Measurements from ENCODE around the gene SERPINE3. TPM values are rescaled to one million over a fixed set of nuclear protein-coding genes. Genes with fewer than 3 reads are reported as not detected.

SERPINE3 gene
- total and polyA plus RNA-seq, 2 of the 4 experiments (the other 2 are of a cell fraction) = not detected

GRCh38 chr13:51326777-51327176 is 12.7 kb upstream of the SERPINE3 start:
- H2AK9ac ChIP-seq (replicated peaks; ENCODE audit: low read depth, low read length, poor library complexity) = no peak overlapping the region
- H2AK5ac ChIP-seq (ENCODE audit: low read depth, low read length) = no peak overlapping the region
- no peaks in the 10 kb centered on the region for H3K4me1 ChIP-seq (ENCODE audit: control insufficient read depth, insufficient read depth, low read length)
- no CpG with 5 or more reads among the region's 2 CpGs for WGBS, 2 experiments (ENCODE audit: extremely low coverage in 2 of 2, insufficient read length in 1 of 2)
- TF ChIP-seq RAD21 (IDR thresholded peaks at IDR 0.05; ENCODE audit: low read length) (no peak), ELK1 (IDR thresholded peaks at IDR 0.05; ENCODE audit: borderline replicate concordance, low read depth, low read length) (no peak), MAZ (IDR thresholded peaks at IDR 0.05; ENCODE audit: borderline replicate concordance, low read depth, low read length) (no peak), CHD1 (IDR thresholded peaks at IDR 0.05; ENCODE audit: low read depth, low read length) (no peak), FOS (IDR thresholded peaks at IDR 0.05; ENCODE audit: low read depth, low read length) (no peak), USF2 (IDR thresholded peaks at IDR 0.05; ENCODE audit: low read depth, low read length) (no peak), CEBPB (IDR thresholded peaks at IDR 0.05; ENCODE audit: low read depth, low read length) (no peak), NFE2L2 (IDR thresholded peaks at IDR 0.05; ENCODE audit: low read depth, low read length) (no peak), MAFK (IDR thresholded peaks at IDR 0.05; ENCODE audit: low read depth, low read length) (no peak), RCOR1 (IDR thresholded peaks at IDR 0.05; ENCODE audit: insufficient replicate concordance, low read length) (no peak), MXI1 (IDR thresholded peaks at IDR 0.05; ENCODE audit: borderline replicate concordance, low read depth, low read length) (no peak), BHLHE40 (IDR thresholded peaks at IDR 0.05; ENCODE audit: low read depth, low read length) (no peak), SMC3 (IDR thresholded peaks at IDR 0.05; ENCODE audit: low read depth, low read length) (no peak), RFX5 (IDR thresholded peaks at IDR 0.05; ENCODE audit: low read depth, low read length) (no peak)
- TF ChIP-seq, protein P1, sequence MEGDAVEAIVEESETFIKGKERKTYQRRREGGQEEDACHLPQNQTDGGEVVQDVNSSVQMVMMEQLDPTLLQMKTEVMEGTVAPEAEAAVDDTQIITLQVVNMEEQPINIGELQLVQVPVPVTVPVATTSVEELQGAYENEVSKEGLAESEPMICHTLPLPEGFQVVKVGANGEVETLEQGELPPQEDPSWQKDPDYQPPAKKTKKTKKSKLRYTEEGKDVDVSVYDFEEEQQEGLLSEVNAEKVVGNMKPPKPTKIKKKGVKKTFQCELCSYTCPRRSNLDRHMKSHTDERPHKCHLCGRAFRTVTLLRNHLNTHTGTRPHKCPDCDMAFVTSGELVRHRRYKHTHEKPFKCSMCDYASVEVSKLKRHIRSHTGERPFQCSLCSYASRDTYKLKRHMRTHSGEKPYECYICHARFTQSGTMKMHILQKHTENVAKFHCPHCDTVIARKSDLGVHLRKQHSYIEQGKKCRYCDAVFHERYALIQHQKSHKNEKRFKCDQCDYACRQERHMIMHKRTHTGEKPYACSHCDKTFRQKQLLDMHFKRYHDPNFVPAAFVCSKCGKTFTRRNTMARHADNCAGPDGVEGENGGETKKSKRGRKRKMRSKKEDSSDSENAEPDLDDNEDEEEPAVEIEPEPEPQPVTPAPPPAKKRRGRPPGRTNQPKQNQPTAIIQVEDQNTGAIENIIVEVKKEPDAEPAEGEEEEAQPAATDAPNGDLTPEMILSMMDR (conservative IDR thresholded peaks at IDR 0.05; ENCODE audit: low read depth, low read length) = no peak
- H3K27ac ChIP-seq (ENCODE audit: insufficient read depth, low read length) = no peak overlapping the region
- DNase-seq (no peak), ATAC-seq (ENCODE audit: low read depth) (no peak)
- H2BK20ac ChIP-seq (ENCODE audit: low read depth, low read length) = no peak overlapping the region
- H3K14ac ChIP-seq (replicated peaks; ENCODE audit: low read depth, low read length) = no peak overlapping the region
- H2BK120ac ChIP-seq (ENCODE audit: low read depth, low read length) = no peak overlapping the region
- in situ Hi-C loops (cut with MboI; ENCODE audit: low sequenced_read_pairs) (no loop called here), intact Hi-C loops (cut with micrococcal nuclease) (no loop called here), dilution Hi-C loops (cut with HindIII; ENCODE audit: low sequenced_read_pairs, unreplicated experiment) (no loop called here)
- no peak overlapping the region for H4K5ac ChIP-seq (ENCODE audit: low read depth, low read length)
- POLR2A ChIA-PET (ENCODE audit: unreplicated experiment) = no interaction called here
- H3K9ac ChIP-seq (ENCODE audit: low read depth, low read length) = no peak overlapping the region
- no peak overlapping the region for H2AFZ ChIP-seq (replicated peaks; ENCODE audit: low read length, poor library complexity)
- no peaks in the 10 kb centered on the region for H3K9me1 ChIP-seq (ENCODE audit: insufficient read depth, low read length)
- no peak overlapping the region for H3K4me3 ChIP-seq (ENCODE audit: insufficient read depth, low read depth, low read length)
- no peak overlapping the region for H3K56ac ChIP-seq (ENCODE audit: extremely low read depth, insufficient read depth, low read length)
- CTCF ChIA-PET = no interaction called here
- H3K23ac ChIP-seq (ENCODE audit: low read depth, low read length) = no peak overlapping the region
- no peaks in the 10 kb centered on the region for H3K9me3 ChIP-seq (ENCODE audit: control insufficient read depth, insufficient read depth, low read length)
- H4K91ac ChIP-seq (ENCODE audit: insufficient read depth, low read depth, low read length) = no peak overlapping the region
- H3K79me1 ChIP-seq (ENCODE audit: low read depth in 1 of 2, low read length in 2 of 2) = no peaks in the 10 kb centered on the region
- H3K27me3 ChIP-seq (ENCODE audit: control insufficient read depth, insufficient read depth, low read length) = peaks cover 16% of the 10 kb centered on the region
- no peak overlapping the region for H2BK5ac ChIP-seq (ENCODE audit: low read depth, low read length, poor library complexity, severe bottlenecking)
- H4K20me1 ChIP-seq (ENCODE audit: insufficient read depth, low read length) = no peaks in the 10 kb centered on the region
- no peaks in the 10 kb centered on the region for H3K36me3 ChIP-seq (ENCODE audit: control insufficient read depth, insufficient read depth, low read length)
- no TSS peak for BruUV-seq (replicated peaks)
- no peak overlapping the region for H3K4ac ChIP-seq (ENCODE audit: low read depth, low read length)
- H3K4me2 ChIP-seq (ENCODE audit: low read depth, low read length) = no peak overlapping the region
- no peak overlapping the region for H3K18ac ChIP-seq (ENCODE audit: low read depth, low read length)
- no peak overlapping the region for H4K8ac ChIP-seq (ENCODE audit: low read depth in 2 of 2, low read length in 2 of 2)
- no peak overlapping the region for H2BK15ac ChIP-seq (ENCODE audit: low read depth, low read length)
